Fibroblast of skin of left quadriceps (primary cell): ENCODE data around the gene AGAP1.
"Not testable (repeated sequence)": the region's sequence is repeated elsewhere in the genome, so short reads cannot be mapped to it uniquely, and the experiment has no call there.

Source experiments
- DNase-seq, 2 experiments: peaks; one replicate each; pipeline ENCODE4 v3.0.0-alpha.2; 2013; ENCODE audit warnings: low read depth in 2 of 2

AGAP1 gene

GRCh38 chr2:235591231-235591730, 97.4 kb downstream of the AGAP1 start:
- no peak for DNase-seq

GRCh38 chr2:235591921-235592320, 98.1 kb downstream of the AGAP1 start:
- no peak for DNase-seq

- DNase-seq, result no peak
These were observed 98.6 kb downstream of the AGAP1 start for GRCh38 chr2:235592430-235592829.

GRCh38 chr2:235592836-235593235, 99.0 kb downstream of the AGAP1 start:
- DNase-seq, result no peak

- peak; percentile 52 to 58 for DNase-seq
These were observed 100.2 kb downstream of the AGAP1 start for GRCh38 chr2:235594041-235594440.

GRCh38 chr2:235594964-235595363, 101.1 kb downstream of the AGAP1 start:
- DNase-seq, result no peak

GRCh38 chr2:235595422-235596010, 101.7 kb downstream of the AGAP1 start:
- peak; percentile 50 to 52 for DNase-seq

- no peak for DNase-seq
These were observed 102.4 kb downstream of the AGAP1 start for GRCh38 chr2:235596272-235596671.

- DNase-seq, result no peak
These were observed 103.3 kb downstream of the AGAP1 start for GRCh38 chr2:235597081-235597615.

- no peak for DNase-seq
These were observed 104.2 kb downstream of the AGAP1 start for GRCh38 chr2:235598026-235598425.

GRCh38 chr2:235598532-235599531, 105.0 kb downstream of the AGAP1 start:
- DNase-seq, result no peak

- no peak for DNase-seq
These were observed 105.9 kb downstream of the AGAP1 start for GRCh38 chr2:235599596-235600338.

GRCh38 chr2:235600406-235600805, 106.6 kb downstream of the AGAP1 start:
- no peak for DNase-seq

GRCh38 chr2:235600926-235601325, 107.1 kb downstream of the AGAP1 start:
- no peak for DNase-seq

GRCh38 chr2:235601960-235602704, 108.3 kb downstream of the AGAP1 start:
- no peak for DNase-seq

GRCh38 chr2:235602971-235603370, 109.1 kb downstream of the AGAP1 start:
- not testable (repeated sequence) for DNase-seq

GRCh38 chr2:235603659-235604058, 109.8 kb downstream of the AGAP1 start:
- DNase-seq, result no peak

GRCh38 chr2:235605312-235606003, 111.6 kb downstream of the AGAP1 start:
- peak; percentile 91 to 92 for DNase-seq

- DNase-seq, result no peak
These were observed 112.3 kb downstream of the AGAP1 start for GRCh38 chr2:235606004-235606715.
